GM12892 (cell line): ENCODE results near the gene PRX.
"Not testable (repeated sequence)": the region's sequence is repeated elsewhere in the genome, so short reads cannot be mapped to it uniquely, and the experiment has no call there.

Experiments used
- DNase-seq: peaks from one replicate; pipeline ENCODE4 v3.0.0; 2011; ENCODE audit not compliant: insufficient read length
- FAIRE-seq: peaks from 2 replicates; lab custom pipeline; 2011; peaks lifted over from hg19 to GRCh38; lab: Jason Lieb, UNC
- POLR2A ChIP-seq: IDR thresholded peaks from 2 replicates; pipeline ENCODE4 v1.6.1; 2011; ENCODE audit warnings: low read depth, low read length, control low read depth
- POLR2AphosphoS5 ChIP-seq: IDR thresholded peaks from 2 replicates; pipeline ENCODE4 v1.6.1; 2011; ENCODE audit warnings: low read depth, low read length, control low read depth
- TAF1 ChIP-seq: IDR thresholded peaks from 2 replicates; pipeline ENCODE4 v1.6.1; 2011; ENCODE audit warnings: low read depth, mild to moderate bottlenecking, control low read depth, low read length, borderline replicate concordance

PRX gene

GRCh38 chr19:40376286-40376862 is 36.8 kb downstream of the PRX start:
- no peak for DNase-seq
- TF ChIP-seq POLR2AphosphoS5 = no peak
- no peak for TF ChIP-seq TAF1
- no peak for TF ChIP-seq POLR2A
- FAIRE-seq = no peak

DNA sequence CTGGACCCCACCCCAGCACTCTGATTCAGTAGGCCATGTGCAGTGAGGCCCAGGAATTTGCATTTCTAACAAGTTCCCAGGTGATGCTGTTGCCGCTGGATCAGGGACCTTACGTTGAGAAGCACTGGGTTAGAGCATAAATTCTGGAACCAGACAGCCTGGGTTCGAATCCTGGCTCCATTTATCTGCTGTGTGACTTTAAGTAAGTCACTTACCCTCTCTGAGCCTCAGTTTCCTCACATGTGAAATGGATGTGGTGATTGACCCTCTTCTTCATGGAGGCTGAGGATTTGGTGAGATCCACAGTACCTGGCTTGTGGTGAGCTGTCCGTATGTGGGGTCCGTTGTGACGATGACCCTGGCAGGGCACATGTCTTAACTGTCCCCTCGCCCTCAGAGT is 39.1 kb downstream of the PRX start:
- no peak for DNase-seq
- FAIRE-seq = no peak

DNA sequence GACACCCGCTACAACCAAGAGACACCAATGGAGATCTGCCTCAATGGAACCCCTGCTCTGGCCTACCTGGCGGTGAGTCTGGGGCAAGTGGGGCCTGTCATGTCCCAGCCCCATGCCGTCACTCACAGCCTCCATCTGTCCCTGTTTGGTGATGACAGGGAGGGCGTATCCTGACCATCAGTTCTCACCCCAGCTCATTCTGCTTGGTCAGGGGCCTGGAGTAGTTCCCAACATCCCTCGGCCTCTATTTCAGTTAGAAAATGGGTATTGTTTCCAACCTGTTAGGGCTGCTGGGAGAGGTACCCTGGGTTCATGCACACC is 41.4 kb downstream of the PRX start:
- no peak for TF ChIP-seq POLR2AphosphoS5
- no peak for TF ChIP-seq TAF1
- TF ChIP-seq POLR2A = no peak
- no peak for DNase-seq
- FAIRE-seq = no peak

More for the DNA sequence above, 39.1 kb downstream of the PRX start:
- TF ChIP-seq TAF1 = no peak
- TF ChIP-seq POLR2A = no peak
- no peak for TF ChIP-seq POLR2AphosphoS5

- no peak for FAIRE-seq
- TF ChIP-seq POLR2AphosphoS5 = no peak
- TF ChIP-seq POLR2A = no peak
- no peak for TF ChIP-seq TAF1
Measured at GRCh38 chr19:40370997-40371801, 42.0 kb downstream of the PRX start.

DNA sequence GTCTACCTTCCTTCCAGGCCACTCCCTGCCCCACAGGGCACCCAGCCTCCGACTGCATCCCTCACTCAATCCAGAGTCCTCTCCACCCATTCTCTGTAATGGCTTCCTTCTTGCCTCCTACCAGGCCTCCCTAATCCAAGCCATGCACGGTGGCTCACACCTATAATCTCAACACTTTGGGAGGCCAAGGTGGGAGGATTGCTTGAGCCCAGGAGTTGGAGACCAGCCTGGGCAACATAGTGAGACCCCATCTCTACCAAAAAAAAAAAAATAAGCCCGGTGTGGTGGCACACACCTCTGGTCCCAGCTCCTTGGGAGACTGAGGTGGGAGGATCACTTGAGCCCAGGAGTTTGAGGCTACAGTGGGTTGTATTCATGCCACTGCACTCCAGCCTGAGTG is 42.9 kb downstream of the PRX start:
- not testable (repeated sequence) for DNase-seq, FAIRE-seq

More at GRCh38 chr19:40370997-40371801, 42.0 kb downstream of the PRX start:
- no peak for DNase-seq

DNA sequence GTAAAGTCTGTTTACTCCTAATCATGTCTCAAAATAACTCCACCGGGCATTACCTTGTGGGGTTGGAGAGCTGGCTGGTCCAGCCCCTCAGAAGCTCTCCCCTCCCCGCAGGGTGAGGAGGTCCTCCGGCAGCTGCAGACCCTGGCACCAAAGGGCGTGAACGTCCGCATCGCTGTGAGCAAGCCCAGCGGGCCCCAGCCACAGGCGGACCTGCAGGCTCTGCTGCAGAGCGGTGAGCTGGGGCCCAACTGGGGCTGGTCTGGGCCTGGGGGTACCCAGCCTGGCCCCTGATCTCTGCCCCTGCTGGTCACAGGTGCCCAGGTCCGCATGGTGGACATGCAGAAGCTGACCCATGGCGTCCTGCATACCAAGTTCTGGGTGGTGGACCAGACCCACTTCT is 43.4 kb downstream of the PRX start:
- no peak for FAIRE-seq
- TF ChIP-seq POLR2AphosphoS5 (no peak), POLR2A (no peak), TAF1 (no peak)
- no peak for DNase-seq

DNA sequence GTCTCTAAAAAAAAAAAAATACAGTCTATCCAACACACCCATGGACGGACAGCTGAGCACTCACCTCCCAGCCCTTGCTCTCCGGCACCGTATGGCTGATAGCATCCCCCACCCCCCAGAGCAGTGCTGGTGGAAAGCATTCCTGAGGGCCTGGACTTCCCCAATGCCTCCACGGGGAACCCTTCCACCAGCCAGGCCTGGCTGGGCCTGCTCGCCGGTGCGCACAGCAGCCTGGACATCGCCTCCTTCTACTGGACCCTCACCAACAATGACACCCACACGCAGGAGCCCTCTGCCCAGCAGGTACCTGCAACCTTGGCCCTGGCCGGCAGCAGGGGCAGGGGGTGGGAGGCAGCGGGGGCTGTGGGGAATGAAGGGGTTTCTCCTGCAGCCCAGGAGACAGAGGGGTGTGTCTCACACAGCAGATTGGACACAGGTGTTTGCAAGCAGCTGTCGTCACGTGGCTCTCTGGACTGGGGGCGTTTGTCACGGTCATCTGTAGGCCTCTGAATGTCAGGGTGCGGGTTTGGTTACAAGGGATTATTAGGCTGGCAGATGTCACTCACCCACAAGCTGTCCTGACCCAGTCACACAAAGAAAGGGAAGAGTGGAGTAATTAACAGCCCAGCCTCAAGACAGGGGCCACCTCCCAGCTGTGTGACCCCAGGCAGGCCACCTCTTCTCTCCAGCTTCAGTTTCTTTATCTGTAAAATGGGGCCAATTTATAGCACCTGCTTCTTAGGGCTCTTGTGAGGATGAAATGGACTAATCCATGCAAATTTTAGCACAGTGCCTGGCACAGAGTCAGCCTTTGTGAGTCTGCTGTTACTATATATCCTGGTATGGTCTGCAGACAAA is 45.4 kb downstream of the PRX start:
- FAIRE-seq = no peak
- no peak for DNase-seq
- TF ChIP-seq TAF1 = no peak
- TF ChIP-seq POLR2AphosphoS5 = no peak
- TF ChIP-seq POLR2A = no peak

DNA sequence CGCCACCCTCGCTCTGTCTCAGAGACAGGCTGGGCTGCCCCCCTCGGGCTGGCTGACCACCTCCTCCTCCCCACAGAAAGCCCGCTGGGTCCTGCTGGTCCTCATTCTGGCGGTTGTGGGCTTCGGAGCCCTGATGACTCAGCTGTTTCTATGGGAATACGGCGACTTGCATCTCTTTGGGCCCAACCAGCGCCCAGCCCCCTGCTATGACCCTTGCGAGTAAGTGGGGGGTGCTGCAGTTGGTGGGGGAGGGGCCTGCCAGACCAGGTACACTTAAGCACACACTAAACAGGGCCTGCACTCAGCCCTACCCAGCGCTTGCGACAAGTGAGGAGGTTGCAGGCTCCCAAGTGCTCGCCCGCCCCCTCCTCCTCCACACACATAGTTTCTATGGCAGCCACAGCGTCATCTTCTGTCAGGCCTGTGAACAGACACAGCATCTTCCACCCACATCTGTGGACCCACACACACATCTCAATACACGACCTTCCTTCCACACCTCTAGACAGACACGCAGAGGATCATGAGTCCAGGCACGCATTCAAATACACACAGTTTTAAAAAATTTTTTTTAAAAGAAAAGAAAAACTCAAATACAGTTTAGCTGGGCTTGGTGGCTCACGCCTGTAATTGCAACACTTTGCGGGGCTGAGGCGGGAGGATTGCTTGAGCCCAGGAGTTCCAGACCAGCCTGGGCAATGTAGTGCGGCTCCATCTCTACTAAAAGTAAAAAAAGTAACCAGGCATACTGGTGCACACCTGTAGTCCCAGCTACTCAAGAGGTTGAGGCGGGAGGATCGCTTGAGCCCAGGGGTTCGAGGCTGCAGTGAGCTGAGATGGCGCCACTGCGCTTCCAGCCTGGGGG is 46.2 kb downstream of the PRX start:
- FAIRE-seq (no peak), DNase-seq (no peak)

GRCh38 chr19:40365613-40366401 is 47.4 kb downstream of the PRX start:
- FAIRE-seq = peak; percentile 27
- DNase-seq = peak; percentile 94
- TF ChIP-seq POLR2A (peak; percentile 27; the same call in 1 of the 2 replicates), TAF1 (no peak)

More for the DNA sequence above, 46.2 kb downstream of the PRX start:
- no peak for TF ChIP-seq POLR2AphosphoS5

DNA sequence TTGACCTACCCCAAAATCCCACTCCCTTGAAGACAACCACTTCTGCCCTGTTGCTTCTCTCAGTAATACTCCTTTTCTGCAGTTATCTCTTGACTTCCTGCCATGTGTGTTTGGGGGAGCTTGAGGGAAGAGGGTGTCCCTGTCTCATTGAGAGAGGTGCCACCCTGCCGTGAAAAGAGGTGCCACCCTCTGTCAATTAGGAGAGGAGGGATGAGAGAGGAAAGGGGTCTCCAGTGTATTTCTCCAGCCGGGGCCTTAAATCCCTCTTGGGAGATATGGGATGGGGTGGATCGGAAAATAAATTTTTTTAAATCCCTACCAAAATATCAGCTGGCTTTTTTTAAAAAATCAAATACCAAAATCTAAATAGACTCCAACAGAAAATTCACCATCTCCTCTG is 48.2 kb downstream of the PRX start:
- FAIRE-seq = no peak
- no peak for DNase-seq
- no peak for TF ChIP-seq POLR2AphosphoS5

DNA sequence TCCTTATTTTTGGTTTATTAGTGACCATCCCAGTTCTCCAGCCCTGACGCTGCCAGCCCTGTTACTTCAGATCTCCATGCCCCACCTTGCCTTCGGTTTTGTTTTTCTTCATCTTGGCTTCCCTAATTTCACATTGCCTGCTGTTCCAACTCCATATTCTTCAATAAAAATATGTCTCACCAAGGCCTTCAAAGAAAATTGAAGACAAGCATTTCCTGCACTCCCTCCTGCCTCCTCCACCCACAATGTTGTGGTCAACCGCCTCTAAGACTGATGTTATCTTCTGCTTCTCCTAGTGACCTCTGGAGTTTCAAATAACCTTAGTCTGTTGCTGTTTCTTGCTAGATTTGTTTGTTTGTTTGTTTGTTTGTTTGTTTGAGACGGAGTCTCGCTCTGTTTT is 50.1 kb downstream of the PRX start:
- TF ChIP-seq POLR2AphosphoS5 (no peak), TAF1 (no peak), POLR2A (no peak)
- FAIRE-seq = no peak

More for the DNA sequence above, 50.1 kb downstream of the PRX start:
- DNase-seq = no peak
